HG03354 (cell line): Measurements from ENCODE around the gene FAM13B.
A peak's percentile ranks its signal among the peaks of the same experiment; 100 is the strongest.
"Not testable (repeated sequence)": the region's sequence is repeated elsewhere in the genome, so short reads cannot be mapped to it uniquely, and the experiment has no call there.

ENCODE experiments used
- ATAC-seq: cut with Tn5 transposase; IDR thresholded peaks from one replicate; pipeline ENCODE4 v1.9.1; 2021; ENCODE audit warnings: mild to moderate bottlenecking; ENCODE audit not compliant: unreplicated experiment, poor library complexity, severe bottlenecking

FAM13B gene

GRCh38 chr5:138032572-138033385 lies at the start of gene FAM13B:
TSS of gene FAM13B (minus strand) at chr5:138033079. CDS start at chr5:138019111, 13,968 bp downstream.
- peak; percentile 68 for ATAC-seq

DNA sequence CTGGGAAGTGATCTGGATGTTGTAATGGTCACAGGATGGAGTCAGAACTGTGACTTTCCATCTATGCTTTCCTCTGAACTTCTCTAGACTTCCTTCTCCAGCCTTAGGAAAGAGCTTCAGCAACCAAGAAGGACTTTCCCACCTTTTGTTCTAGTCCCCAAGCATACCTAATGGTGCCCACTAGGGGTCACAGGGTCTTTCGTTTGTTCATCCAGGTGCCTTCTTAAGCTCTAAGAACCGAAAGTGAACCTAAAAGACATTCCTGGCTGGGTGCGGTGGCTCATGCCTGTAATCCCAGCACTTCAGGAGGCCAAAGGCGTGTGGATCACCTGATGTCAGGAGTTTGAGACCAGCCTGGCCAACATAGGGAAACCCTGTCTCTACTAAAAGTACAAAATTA lies 49.2 kb upstream of the FAM13B start:
- ATAC-seq = no peak

GRCh38 chr5:138078006-138078643 lies 45.2 kb upstream of the FAM13B start:
- no peak for ATAC-seq

- ATAC-seq = no peak
Measured at GRCh38 chr5:138077064-138077696, 44.3 kb upstream of the FAM13B start.

DNA sequence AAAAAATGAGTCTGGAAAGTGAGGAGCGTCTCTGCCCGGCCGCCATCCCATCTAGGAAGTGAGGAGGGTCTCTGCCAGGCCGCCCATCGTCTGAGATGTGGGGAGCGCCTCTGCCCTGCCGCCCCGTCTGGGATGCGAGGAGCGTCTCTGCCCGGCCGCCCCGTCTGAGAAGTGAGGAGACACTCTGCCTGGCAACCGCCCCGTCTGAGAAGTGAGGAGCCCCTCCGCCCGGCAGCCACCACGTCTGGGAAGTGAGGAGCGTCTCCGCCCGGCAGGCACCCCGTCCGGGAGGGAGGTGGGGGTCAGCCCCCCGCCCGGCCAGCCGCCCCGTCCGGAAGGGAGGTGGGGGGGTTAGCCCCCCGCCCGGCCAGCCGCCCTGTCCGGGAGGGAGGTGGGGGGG lies 37.1 kb upstream of the FAM13B start:
- not testable (repeated sequence) for ATAC-seq

DNA sequence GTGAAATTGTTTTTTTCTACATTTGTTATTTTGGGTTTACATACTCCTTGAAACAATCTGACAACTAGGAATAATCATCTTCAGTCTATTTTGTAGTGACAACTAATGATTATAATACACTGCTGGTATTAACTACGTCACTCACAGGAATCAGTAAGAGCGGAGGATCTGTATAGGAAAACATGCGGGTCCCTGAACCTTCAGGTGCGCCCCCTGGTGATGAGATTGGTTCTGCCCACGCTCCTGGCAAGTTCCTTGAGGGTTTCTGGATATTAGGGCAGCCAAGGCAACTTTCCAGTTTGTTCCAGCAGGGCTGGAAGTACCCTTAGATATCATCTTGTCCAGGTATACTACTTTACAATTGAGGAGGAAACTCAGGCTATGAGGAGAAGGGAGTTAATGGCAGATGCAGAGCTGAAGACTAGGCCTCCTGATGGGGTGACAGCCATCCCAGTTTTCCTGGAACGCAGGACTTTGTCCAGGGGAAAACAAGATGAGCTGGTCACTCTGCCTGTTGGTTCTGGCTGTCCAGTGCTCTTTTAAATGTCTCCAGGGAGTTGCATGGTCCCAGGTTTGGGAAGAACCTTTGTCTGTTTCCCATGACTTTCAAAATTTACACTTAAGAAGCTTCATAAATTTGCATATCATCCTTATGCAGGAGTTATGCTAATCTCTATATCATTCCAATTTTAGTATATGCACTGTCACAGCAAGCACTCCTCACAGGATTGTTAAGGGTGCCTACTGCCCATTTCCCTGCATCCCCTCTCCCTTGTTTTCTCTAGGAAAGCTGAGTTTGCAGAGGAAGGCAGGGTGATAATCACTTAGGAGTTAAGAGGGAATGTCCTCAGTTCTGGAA lies 36.1 kb upstream of the FAM13B start:
- ATAC-seq = no peak

DNA sequence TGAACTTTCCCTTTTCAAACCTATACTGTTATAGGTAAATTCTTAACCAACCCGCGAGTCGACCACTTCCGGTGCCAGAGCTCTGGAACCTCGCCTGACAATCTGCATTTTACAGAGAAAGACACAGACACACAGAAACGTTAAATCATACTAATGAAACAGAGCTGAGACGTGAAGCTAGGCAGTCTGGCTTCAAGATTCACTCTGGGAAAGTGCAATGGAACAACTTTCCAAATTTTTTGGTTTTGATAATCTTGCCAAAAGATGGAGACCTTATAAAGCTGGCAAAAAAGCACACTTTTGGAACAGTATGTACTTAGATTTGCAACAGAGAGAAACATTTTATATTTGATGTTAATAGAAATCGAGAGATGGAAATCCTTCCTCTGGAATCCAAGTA lies 35.1 kb upstream of the FAM13B start:
- ATAC-seq = no peak

GRCh38 chr5:138065102-138065501 lies 32.2 kb upstream of the FAM13B start:
- no peak for ATAC-seq

DNA sequence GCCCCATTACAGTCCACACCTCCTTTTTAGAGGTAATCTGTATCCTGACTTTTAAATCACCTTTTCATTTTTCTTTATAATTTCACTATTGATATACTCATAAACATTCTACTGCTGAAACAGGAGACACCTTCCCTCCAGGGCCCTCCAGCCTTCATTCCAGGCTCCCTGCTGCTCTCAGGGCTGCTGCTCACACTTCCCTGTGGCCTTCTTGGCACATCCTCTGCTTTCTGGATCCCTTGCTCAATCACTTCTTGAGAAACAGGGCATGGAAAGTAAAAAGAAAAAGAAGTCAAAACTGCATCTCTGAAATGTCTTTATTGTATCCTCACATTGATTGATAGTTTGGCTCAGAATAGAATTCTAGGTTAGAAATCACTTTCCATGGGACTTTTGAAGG lies 31.6 kb upstream of the FAM13B start:
- ATAC-seq = no peak

DNA sequence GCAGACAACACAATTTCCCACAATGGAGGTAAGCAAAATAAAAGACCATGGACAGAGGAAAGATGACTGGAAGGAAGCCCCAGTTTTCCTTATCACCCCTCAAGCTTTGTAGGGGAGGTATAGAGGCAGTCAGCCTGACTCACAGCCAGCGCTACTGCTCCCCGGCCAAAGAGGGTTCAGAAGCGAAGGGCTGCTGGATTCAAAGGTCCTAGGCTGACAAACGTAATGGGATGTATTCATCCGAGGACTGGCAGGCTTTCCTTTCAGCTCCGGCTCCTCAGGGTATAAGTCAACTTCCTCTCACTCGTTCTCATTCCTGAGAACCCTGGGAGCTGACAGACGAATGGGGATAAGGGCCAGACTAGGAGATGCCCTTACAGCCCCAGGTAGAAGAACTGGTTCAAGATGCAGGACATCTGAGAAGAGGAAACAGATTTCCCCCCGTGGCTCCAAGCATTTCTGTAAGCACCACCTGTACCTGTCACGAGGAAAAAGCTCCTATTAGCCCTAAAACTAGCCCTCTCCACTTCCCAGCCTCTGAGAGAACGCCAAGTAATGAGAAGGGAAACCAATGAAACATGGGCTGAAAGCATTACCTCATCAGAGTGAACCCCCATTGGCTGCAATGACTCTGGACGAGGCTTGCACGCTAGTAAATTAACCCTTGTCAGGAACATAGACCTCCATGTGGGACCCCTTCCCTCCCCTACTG lies 22.1 kb upstream of the FAM13B start:
- ATAC-seq = no peak

GRCh38 chr5:138054206-138054605 lies 21.3 kb upstream of the FAM13B start:
- no peak for ATAC-seq

GRCh38 chr5:138053554-138053953 lies 20.7 kb upstream of the FAM13B start:
- no peak for ATAC-seq

DNA sequence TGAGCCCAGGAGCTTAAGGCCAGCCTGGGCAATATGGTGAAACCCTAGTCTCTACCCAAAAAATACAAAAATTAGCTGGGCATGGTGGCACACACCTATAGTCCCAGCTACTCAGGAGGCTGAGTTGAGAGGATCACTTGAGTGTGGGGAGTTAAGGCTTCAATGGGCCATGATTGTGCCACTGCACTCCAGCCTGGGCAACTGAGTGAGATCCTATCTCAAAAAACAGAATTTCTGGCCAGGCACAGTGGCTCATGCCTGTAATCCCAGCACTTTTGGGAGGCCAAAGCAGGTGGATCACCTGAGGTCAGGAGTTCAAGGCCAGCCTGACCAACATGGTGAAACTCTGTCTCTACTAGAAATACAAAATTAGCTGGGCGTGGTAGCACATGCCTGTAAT lies 19.8 kb upstream of the FAM13B start:
- not testable (repeated sequence) for ATAC-seq

- no peak for ATAC-seq
Measured at GRCh38 chr5:138051441-138052296, 18.8 kb upstream of the FAM13B start.

DNA sequence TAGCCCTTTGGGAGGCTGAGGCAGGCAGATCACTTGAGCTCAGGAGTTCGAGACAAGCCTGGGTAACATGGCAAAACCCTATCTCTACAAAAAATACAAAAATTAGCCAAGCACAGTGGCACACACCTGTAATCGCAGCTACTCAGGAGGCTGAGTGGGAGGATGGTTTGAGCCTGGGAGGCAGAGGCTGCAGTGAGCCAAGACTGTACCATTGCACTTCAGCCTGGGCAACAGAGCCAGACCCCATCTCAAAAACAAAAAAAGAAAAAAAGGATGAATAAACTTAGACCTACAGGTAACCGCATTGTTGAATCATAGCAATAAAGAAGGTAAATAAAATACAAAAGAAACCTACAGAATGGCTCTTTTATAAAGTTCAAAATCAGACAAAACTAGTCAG lies 12.4 kb upstream of the FAM13B start:
- not testable (repeated sequence) for ATAC-seq

DNA sequence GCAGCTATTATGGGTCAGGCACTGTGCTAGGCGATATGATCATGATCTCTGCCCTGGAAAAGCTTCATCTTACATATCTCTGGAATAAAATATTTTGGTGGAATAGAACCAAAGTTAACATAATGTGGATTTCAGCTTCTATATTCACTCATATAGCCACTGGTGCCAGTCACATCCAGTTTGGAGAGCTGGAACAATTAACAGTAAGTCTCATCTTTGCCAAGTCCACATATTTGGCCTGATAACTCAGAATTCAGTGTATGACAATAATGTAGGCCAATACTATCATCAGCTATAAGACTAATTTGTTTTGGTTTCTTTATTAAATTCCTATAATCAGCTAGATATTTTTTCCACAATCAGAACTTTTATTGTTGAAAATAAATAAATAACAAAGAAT lies 5.9 kb upstream of the FAM13B start:
- no peak for ATAC-seq

DNA sequence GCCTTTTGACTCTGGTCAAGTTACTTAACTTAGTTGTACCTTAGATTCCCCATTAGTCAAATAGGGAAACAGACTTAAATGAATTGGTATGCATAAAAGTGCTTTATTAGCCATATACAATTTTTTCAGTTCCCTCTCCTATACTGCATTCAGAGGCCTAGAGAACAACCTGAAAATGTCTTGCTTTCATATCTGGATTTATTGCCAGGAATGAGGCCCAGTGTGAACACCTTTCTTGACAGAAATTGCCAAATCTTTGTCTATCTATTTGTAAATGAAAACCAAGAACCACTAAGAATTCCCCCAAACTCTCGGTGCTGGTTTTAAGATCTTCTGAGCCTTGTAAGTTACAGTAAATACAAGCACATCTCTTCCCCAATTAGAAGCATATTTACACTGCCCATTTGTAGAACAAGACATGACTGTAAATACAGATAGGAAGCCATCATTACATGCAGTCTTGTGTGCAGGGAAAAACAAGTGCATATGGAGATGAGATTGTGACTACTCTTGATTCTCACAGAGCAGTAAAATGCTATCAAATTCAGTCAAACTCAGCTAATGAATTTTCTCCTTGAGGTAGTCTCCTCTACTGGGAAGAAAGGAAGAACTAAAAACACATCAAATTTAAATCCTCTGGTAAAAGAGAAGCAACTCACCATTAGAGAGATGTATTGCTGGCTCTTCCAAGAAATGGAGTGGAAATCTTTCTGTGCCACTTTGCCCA lies 5.2 kb upstream of the FAM13B start:
- no peak for ATAC-seq

DNA sequence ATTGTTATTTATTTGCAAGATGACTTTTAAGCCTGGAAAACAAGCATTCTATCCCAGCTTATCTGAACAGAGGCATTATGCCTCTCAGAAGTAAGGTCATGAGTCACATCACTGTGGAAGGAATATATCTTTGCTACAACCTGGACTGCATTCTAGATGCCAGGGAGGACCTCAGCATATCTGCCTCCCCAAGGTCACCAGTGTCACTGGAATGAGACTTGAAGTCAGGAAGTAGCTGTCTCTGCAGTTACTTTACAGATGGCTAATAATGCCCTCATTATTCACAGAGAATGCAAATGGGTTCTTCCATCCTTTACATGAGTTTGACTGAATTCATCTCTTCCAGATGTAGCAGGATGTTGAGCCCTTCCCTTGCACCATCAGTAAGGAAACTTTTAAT lies 4.4 kb upstream of the FAM13B start:
- no peak for ATAC-seq
